Activated CD4-positive, alpha-beta T cell treated with anti-CD3 and anti-CD28 coated beads, Interleukin-2, amount 50 U/mL, for 24 hours (primary cell): ENCODE results near the gene SEPTIN5.
"Not testable (repeated sequence)": the region's sequence is repeated elsewhere in the genome, so short reads cannot be mapped to it uniquely, and the experiment has no call there.

Source experiments
- DNase-seq, 2 donors: peaks; one replicate each; pipeline ENCODE4 v3.0.0-alpha.2; 2020; ENCODE audit warnings: low read depth in 1 of 2, low spot score in 1 of 2

SEPTIN5 gene

DNA sequence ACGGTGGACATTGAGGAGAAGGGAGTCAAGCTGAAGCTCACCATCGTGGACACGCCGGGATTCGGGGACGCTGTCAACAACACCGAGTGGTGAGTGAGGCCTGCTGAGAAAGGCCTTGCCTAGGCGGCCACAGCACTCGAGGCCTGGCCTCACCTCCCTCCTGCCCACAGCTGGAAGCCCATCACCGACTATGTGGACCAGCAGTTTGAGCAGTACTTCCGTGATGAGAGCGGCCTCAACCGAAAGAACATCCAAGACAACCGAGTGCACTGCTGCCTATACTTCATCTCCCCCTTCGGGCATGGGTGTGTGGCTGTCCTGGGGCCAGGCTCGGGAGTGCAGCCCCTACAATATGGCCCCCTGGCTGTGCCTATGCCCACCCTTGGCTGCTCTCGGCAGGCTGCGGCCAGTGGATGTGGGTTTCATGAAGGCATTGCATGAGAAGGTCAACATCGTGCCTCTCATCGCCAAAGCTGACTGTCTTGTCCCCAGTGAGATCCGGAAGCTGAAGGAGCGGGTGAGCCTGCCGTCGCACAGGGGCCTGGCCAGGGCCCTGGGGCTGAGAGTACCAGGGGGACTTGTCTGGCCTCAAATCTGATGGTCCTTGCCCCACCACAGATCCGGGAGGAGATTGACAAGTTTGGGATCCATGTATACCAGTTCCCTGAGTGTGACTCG lies 6.0 kb downstream of the SEPTIN5 start:
- no peak for DNase-seq

DNA sequence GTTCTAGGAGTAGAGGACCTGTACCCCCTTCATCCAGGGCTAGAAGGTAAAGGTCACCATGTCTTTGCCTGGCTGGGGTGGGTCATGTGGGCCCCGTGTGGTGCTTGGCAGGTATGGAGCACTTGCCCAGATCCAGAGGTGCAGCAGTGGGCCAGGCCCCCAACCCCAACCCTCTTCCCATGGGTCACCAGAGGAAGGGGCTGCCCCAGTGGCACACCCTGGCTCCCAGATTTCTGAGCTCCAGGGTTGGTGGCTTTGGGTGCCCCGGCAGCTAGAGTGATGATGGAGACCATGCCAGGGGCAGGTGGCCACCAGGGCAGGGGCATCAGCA lies 6.7 kb downstream of the SEPTIN5 start:
- no peak for DNase-seq

DNA sequence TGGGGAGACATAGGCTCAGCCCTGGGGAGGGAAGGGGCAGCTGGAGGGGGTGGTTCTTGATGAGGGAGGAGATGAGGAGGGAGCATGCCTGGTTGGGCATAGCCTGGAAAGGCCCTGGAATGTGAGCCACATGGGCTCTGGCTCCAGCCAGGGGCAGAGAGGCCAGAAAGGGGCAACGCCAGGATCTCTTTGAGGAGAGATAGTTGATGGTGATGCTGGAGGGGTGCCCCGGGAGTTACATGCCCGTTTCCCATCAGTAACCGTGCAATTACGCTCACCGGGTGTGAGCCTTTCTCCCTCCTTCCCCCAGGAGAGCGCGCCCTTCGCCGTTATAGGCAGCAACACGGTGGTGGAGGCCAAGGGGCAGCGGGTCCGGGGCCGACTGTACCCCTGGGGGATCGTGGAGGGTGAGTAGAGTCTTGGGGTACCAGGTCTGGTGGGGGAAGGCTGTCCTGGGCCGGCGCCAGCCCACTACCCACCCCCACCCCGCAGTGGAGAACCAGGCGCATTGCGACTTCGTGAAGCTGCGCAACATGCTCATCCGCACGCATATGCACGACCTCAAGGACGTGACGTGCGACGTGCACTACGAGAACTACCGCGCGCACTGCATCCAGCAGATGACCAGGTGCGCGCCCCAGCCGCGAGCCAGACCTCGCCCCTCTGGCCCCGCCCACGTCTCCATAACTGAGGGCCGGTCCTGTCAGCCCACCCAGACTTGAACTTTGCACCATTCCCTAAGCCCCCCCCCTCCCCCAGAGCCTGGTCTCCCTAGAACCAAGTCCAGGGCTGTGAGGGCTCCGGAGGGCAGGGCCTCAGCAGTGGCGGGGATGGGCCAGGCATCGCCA lies 7.3 kb downstream of the SEPTIN5 start:
- no peak for DNase-seq

DNA sequence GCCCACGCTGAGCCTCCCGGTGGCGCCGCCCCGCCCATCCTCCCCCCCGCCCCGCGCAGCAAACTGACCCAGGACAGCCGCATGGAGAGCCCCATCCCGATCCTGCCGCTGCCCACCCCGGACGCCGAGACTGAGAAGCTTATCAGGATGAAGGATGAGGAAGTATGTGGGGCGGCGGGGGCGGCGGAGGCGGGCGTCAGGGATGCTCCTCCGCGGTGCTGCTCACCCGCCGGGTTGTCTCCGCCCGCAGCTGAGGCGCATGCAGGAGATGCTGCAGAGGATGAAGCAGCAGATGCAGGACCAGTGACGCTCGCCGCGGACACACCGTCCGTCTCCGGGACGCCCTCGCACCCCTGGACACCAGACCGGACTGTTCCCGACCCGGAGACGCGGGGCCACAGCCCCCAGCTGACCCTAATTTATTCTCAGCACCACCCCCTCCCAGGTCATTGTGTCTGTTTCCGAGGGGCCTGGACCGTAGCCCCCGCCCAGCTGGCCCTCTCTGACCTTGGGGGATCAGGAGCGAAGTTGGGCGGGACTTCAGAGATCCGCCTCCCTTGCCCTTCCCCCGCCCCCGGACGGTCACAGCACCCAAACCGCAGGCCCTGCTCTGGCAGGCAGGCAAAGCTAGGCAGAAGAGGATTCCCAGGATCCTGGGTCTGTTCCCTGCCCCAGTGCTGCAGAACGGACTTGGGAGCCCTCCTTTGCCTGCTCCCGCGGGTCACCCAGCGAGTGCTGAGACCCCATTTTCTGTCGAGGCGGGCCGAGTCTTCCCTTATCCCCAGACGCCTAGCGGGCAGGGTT lies 8.1 kb downstream of the SEPTIN5 start:
- no peak for DNase-seq

DNA sequence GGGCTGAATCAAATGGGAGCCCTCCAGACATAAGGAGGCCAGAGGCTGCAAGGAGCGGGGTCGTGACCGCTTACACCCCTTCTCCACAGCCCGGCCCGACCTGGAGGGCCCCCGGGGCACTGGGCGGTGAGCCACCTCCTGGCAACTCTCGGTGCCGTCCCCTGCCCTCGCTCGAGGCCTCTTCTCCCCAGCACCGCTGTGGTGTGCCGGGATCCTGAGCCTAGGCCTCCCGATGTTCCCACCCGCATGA lies 8.6 kb downstream of the SEPTIN5 start:
- no peak for DNase-seq

DNA sequence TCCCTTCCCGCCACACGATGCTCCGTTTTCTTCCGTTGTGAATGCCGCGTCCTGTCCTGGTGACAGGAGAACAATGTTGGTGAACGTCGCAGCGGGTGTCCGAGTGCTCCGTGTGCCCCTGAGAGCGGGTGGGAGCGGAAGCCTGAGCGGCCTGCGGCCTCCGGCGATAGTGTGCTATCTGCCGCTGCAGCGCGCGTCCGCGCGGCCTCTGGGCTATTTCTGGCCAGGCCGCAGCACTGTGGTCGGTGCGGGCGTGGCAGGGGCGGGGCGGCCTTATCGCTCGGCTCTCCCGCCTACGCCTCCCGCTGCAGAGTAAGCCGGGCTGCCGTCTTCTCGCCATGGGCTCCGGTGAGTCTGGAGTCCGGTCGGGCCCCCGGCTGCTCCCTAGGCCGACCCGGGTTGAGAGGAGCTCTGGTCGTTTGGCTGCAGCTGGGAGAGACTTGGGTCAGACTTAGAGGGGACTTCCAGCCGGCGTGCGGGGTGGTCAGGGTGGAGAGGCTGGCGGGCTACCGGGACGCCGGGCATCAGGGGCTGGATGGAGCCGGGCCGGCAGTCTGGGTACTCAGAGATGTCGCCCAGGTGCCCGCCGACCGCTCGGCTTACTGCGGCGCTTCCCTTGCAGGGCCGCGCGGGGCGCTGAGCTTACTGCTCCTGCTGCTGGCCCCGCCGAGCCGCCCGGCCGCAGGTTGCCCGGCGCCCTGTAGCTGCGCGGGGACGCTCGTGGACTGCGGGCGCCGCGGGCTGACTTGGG lies 9.1 kb downstream of the SEPTIN5 start, which contains the start of gene GP1BB:
Gene GP1BB, plus strand, starts transcription at position 308 of the 751 bp plus-strand sequence. Its CDS starts 31 bp downstream, at position 339.
- DNase-seq, result no peak

DNA sequence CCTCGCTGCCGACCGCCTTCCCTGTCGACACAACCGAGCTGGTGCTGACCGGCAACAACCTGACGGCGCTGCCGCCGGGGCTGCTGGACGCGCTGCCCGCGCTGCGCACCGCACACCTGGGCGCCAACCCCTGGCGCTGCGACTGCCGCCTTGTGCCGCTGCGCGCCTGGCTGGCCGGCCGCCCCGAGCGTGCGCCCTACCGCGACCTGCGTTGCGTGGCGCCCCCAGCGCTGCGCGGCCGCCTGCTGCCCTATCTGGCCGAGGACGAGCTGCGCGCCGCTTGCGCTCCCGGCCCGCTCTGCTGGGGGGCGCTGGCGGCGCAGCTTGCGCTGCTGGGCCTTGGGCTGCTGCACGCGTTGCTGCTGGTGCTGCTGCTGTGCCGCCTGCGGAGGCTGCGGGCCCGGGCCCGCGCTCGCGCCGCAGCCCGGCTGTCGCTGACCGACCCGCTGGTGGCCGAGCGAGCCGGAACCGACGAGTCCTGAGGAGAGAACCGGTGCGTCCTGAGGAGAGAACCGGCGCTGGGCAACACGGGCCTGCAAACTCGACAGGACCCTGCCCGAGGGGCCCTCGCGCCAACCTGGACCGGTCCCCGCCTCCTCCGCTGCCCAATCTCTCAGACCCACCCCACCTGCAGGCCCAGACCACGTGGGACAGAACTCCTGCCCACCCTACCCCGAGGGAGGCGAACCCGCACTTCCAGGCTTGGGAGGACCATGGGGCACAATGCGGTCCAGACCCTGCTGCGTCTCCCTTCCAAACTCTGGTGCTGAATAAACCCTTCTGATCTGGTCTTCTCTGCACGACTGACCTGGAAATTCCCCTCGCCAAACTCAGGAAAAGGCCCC lies 9.9 kb downstream of the SEPTIN5 start:
- no peak for DNase-seq

DNA sequence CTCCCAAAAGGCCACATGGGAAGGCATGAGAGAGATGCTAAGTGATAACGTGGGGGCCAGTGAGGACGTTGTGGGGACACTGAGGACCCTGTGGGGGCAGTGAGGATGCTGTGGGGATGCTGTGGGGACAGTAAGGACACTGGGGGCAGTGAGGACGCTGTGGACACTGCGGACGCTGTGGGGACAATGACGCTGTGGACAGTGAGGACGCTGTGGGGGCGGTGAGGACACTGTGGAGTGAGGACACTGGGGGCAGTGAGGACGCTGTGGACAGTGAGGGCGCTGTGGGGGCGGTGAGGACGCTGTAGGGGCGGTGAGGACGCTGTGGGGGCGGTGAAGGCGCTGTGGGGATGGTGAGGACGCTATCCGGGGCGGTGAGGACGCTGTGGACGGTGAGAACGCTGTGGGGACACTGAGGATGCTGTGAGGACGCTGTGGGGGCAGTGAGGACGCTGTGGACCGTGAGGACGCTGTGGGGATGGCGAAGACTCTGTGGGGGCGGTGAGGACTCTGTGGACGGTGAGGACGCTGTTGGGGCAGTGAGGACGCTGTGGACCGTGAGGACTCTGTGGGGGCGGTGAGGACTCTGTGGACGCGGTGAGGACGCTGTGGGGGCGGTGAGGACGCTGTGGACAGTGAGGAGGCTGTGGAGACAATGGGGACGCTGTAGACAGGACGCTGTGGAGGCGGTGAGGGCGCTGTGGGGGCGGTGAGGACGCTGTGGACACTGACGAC lies 10.8 kb downstream of the SEPTIN5 start:
- DNase-seq, result no peak

DNA sequence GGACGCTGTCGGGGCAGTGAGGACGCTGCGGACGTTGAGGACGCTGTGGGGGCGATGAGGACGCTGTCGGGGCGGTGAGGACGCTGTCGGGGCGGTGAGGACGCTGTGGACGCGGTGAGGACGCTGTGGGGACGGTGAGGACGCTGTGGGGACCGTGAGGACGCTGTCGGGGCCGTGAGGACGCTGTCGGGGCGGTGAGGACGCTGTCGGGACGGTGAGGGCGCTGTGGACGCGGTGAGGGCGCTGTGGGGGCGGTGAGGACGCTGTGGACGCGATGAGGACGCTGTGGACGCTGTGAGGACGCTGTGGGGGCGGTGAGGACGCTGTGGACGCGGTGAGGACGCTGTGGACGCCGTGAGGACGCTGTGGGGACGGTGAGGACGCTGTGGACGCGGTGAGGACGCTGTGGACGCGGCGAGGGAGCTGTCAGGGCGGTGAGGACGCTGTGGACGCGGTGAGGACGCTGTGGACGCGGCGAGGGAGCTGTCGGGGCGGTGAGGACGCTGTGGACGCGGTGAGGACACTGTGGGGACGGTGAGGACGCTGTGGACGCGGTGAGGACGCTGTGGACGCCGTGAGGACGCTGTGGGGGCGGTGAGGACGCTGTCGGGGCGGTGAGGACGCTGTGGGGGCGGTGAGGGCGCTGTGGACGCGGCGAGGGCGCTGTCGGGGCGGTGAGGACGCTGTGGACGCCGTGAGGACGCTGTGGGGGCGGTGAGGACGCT lies 11.9 kb downstream of the SEPTIN5 start:
- DNase-seq, result not testable (repeated sequence)

DNA sequence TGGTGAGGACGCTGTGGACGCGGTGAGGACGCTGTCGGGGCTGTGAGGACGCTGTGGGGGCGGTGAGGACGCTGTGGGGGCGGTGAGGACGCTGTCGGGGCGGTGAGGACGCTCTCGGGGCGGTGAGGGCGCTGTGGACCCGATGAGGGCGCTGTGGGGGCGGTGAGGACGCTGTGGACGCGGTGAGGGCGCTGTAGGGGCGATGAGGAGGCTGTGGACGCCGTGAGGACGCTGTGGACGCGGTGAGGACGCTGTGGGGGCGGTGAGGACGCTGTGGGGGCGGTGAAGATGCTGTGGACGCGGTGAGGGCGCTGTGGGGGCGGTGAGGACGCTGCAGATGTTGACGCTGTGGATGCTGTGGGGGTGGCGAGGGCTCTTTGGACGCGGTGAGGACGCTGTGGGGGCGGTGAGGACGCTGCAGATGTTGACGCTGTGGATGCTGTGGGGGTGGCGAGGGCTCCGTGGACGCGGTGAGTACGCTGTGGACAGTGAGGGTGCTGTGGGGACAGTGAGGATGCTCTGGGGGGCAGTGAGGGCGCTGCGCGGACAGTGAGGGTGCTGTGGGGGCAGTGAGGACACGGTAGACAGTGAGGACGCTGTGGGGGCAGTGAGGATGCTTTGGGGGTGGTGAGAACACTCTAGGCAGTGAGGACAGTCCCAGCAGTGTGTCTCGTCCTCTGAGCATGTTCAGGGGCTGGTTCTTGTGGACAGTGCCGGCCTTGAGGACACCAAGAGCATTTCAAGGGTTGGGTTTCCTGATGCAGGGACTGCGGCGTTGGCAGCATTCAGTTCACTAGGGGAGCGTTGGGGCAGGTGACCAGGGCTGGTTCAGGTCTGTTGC lies 13.2 kb downstream of the SEPTIN5 start:
- DNase-seq, result no peak

DNA sequence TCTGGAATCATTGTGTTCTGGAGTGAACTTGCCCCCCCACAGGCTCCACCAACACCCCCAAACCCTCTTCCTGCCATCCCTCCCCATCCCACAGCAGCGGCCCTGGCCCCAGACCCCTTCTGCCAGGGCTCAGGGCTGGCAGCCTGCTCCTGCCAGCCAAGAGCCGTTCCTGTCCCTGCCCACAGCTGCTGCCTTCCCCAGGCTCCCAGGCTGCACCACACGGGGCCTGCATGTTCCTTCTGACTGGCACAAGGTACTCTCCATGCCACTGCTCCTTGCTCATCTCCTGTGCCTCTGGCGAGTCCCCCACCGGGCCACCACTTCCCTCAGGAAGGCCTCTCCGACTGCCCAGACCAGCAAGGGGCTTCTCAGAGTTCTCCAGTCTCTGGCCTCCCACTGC lies 14.0 kb downstream of the SEPTIN5 start:
- DNase-seq, result no peak

DNA sequence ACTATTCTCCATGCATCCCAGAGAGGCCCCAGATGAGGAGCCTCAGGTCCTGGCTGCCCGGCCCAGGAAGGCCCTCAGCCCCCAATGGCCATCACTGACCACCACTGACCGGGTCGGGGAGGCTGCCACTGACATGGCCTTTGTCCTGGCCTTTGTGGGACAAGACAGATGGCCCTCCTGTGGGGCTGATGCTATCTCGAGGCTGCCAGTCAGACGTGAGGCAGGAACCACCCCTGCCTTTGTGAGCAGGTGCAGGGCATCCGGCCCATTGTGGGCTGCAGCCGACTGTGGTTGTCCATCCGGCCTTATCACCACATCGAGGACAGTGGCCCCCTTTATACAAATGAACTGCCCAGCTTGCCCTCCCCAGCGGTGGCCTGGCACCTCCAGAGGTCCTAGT lies 14.5 kb downstream of the SEPTIN5 start:
- DNase-seq, result no peak

DNA sequence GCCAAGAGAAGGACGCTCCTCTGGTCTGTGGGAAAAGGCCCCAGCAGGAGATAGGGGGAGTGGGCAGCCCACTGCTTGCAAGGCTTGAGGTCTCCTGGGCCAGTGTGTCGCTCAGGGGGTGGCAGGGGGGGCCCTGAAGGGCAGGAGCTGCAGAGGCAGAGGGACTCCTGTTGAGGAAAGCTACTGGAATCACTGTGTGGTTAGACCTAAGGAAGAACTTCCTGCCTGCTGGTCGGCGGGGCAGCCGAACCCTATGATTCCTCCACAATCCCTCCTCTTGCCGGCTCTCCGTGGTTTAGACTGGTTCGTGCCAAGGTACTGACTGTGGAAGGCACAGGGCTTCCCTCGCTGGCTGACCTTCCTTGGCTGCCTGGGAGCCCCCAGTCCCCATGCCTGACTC lies 15.2 kb downstream of the SEPTIN5 start:
- DNase-seq, result no peak

DNA sequence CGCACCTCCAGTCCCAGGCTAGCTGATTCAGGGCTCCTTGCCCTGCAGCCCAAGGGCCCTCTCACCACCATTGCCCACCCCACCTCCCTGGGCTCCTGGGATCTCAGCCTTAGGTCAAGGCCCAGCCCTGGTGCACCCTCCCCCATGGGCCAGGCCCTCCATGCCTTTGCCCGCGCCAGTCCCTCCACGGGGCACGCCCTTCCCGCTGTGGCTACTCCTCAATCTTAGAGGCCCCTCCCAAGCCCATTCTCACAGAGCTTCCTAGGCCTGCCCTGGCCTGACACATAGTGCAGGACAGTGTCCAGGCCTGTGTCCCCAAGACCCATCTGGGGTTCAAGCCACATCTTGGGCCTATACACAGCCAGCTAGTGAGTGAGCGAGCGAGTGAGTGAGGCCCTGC lies 15.9 kb downstream of the SEPTIN5 start:
- DNase-seq, result no peak

DNA sequence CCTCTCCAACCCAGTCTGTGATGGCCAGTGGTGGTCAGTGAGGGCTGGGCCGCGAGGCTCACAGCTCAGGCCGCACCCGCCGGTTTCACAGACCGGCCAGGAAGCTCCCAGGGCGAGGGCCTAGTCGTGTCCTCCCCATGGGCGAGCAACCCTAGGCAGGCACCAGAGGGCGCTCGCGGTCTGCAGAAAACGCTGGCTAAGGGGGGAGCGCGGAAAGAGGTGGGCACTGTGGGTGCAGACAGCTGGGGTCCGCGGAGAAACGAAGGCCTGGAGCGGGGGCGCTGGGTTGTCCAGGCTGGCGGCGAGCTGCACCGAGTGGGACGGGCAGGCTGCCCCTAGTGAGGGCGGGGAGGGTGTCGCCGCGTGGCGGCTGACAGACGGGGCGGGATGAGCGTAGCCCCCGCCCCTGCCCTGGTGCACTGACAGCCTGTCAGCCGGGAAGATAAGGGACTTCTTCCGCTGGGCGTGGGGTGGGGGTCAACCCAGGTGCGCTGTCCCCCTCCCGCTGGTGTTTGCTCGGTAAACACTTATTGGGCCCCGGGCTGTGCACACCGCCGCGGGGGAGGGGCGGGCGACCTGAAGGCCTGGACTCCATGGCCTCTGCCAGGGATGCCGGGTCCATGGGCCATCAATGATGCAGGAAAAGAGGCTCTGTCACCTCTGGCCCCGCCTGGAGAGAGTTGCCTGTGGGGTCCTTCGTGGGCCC lies 16.5 kb downstream of the SEPTIN5 start:
- DNase-seq, result peak; percentile 79 to 83

DNA sequence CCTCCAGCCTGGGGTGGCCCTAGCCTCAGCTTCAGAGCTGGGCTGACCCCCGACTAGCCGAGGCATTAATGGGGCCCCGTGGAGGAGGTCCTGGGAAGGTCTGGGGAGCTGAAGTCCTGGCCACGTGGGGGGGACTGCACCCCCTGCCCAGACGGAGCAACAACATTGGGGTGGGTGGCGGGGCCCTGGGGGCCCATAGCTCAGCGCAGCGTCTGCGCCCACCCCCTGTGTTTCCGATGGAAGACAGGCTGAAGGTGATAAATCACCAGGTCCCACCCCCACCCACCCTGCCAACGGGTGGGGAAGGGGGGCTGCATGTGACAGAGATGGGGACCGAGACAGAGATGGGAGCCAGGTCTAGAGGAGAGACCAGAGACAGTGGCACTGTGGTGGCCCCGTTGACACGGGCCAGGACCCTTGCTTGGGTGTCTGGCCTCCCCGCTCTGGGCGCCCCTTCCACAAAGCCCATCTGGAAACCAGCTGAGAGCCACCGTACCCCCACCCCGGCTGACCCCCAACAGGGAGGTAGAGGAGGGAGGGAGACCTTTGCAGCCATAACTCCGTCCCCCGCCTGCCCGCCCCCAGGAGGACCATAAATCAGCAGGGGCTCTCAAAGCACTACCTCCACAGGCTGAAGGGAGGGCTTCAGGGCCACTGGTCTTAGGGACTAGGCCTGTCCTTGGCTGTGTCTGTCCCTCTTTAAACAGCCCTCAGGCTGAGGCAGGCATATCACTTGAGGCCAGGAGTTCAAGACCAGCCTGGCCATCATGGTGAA lies 17.2 kb downstream of the SEPTIN5 start:
- no peak for DNase-seq
